Measurements from ENCODE around the gene CTNND2.

Gene CTNND2

GRCh38 chr5:11293523-11293922 lies 610.7 kb downstream of the CTNND2 start:
- DNase-seq = no peak

GRCh38 chr5:11292648-11293356 lies 611.4 kb downstream of the CTNND2 start:
- DNase-seq = no peak

GRCh38 chr5:11289733-11290132 lies 614.5 kb downstream of the CTNND2 start:
- no peak for DNase-seq

- no peak for DNase-seq
These were observed 615.0 kb downstream of the CTNND2 start for GRCh38 chr5:11289208-11289607.

- DNase-seq = no peak
These were observed 622.4 kb downstream of the CTNND2 start for GRCh38 chr5:11281842-11282241.

- no peak for DNase-seq
These were observed 626.9 kb downstream of the CTNND2 start for GRCh38 chr5:11277323-11277722.

- no peak for DNase-seq
These were observed 630.9 kb downstream of the CTNND2 start for GRCh38 chr5:11273180-11273903.

GRCh38 chr5:11269515-11269914 lies 634.7 kb downstream of the CTNND2 start:
- DNase-seq = no peak

- no peak for DNase-seq
These were observed 635.4 kb downstream of the CTNND2 start for GRCh38 chr5:11268891-11269290.

GRCh38 chr5:11266331-11266730 lies 637.9 kb downstream of the CTNND2 start:
- DNase-seq = no peak

GRCh38 chr5:11261241-11261640 lies 643.0 kb downstream of the CTNND2 start:
- no peak for DNase-seq

GRCh38 chr5:11258001-11258400 lies 646.2 kb downstream of the CTNND2 start:
- no peak for DNase-seq

- DNase-seq = no peak
These were observed 651.7 kb downstream of the CTNND2 start for GRCh38 chr5:11252523-11252922.

GRCh38 chr5:11252075-11252474 lies 652.2 kb downstream of the CTNND2 start:
- DNase-seq = no peak

GRCh38 chr5:11251247-11251646 lies 653.0 kb downstream of the CTNND2 start:
- DNase-seq = no peak

- no peak for DNase-seq
These were observed 655.3 kb downstream of the CTNND2 start for GRCh38 chr5:11248966-11249365.

- no peak for DNase-seq
These were observed 657.0 kb downstream of the CTNND2 start for GRCh38 chr5:11247224-11247623.

GRCh38 chr5:11240293-11241190 lies 663.7 kb downstream of the CTNND2 start:
- no peak for DNase-seq

- DNase-seq = no peak
These were observed 664.8 kb downstream of the CTNND2 start for GRCh38 chr5:11239261-11240015.

GRCh38 chr5:11234501-11234911 lies 669.7 kb downstream of the CTNND2 start:
- DNase-seq = no peak

- no peak for DNase-seq
These were observed 673.4 kb downstream of the CTNND2 start for GRCh38 chr5:11230890-11231289.

- DNase-seq = no peak
These were observed 677.2 kb downstream of the CTNND2 start for GRCh38 chr5:11227064-11227463.

Measured in stimulated activated CD4-positive, alpha-beta T cell treated with anti-CD3 and anti-CD28 coated beads, Interleukin-2, amount 100 ng/mL, for 48 hours (primary cell).